GM12891 (cell line): ENCODE measurements around the gene STXBP6.

Experiments used
- DNase-seq: peaks from one replicate; pipeline ENCODE4 v3.0.0; 2011; ENCODE audit warnings: low spot score; ENCODE audit not compliant: insufficient read length
- FAIRE-seq: peaks from 2 replicates; lab custom pipeline; 2011; peaks lifted over from hg19 to GRCh38; lab: Jason Lieb, UNC
- PAX5 ChIP-seq: IDR thresholded peaks from 2 replicates; pipeline ENCODE4 v1.6.1; 2011; ENCODE audit warnings: low read length, moderate library complexity, mild to moderate bottlenecking; ENCODE audit not compliant: insufficient read depth, severe bottlenecking
- POLR2A ChIP-seq: IDR thresholded peaks from 2 replicates; pipeline ENCODE4 v1.6.1; 2011; ENCODE audit warnings: low read depth, low read length, control low read depth
- POLR2AphosphoS5 ChIP-seq: IDR thresholded peaks from 2 replicates; pipeline ENCODE4 v1.6.1; 2011; ENCODE audit warnings: low read depth, low read length, control low read depth
- POU2F2 ChIP-seq: IDR thresholded peaks from 2 replicates; pipeline ENCODE4 v1.6.1; 2011; ENCODE audit warnings: low read depth, mild to moderate bottlenecking, control low read depth, low read length, moderate library complexity
- SPI1 ChIP-seq: IDR thresholded peaks from 2 replicates; pipeline ENCODE4 v1.6.1; 2011; ENCODE audit warnings: low read depth, low read length, control low read depth
- TAF1 ChIP-seq: IDR thresholded peaks from 2 replicates; pipeline ENCODE4 v1.6.1; 2011; ENCODE audit warnings: low read depth, low read length, control low read depth

Gene STXBP6

DNA sequence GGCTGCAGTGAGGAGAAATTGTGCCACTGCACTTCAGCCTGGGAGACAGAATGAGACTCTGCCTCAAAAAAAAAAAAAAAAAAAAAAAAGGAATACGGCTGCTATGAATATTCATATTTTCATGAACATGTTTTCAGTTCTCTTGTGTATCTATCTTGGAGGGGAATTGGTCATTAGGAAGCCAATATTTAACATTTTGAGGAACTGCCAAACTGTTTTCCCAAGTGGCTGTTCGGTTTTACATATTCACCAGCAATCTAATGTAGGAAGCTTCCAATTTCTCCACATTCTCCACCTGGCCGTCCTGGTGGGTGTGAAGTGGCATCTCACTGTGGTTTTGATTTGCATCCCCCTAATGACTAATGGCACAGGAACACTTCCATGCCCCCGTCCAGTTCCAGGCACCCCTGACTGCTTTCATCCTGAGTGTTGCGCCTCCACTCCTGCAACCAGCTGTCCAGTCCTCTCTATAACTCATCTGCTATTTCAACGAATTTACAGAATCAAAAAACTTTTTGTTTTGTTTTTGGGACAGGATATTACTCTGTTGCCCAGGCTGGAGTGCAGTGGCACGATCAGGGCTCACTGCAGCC lies 5.7 kb downstream of the STXBP6 start:
- FAIRE-seq, result no peak

DNA sequence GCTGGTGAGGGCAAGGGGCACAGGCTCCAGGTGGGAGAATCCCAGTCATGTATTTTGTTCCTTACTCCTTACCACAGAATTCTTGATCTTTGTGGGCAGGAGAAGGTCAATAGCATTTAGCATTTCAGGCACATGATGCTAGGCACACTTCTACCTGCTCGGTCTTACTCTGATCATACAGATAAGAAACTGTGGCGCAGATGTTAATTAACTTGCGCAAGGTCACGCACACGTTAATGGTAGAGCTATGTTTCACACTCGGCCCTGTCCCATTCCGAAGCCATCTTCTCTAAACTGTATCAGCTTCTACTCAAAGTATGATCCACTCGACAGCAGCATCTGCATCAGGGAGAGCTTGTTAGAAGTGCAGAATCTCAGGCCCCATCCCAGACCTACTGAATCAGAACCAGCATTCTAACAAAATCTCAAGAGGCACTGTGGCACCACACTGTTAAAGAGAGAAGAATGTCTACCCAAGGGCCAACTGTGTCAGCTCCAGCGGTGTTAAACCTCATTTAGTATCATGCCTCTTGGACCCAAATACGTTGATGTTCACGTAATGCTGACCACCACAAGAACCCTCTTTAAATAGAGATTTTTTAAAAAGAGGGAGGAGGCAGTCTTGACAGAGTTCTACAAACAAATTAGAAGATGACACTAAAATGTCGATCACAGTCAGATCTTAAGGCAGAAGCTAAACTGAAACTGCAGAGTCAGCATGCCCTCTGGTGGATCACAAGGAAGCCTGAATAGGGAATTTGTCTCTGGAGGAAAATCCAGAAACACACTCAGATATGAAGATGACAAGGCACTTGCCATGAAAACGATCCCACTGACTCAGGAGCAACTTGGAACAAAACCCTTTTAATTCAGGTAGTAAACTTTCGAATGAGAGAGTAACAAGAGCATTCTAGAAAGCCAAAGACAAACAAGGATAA lies 7.3 kb downstream of the STXBP6 start:
- TF ChIP-seq SPI1 (no peak), POLR2AphosphoS5 (no peak), POU2F2 (no peak), PAX5 (no peak), POLR2A (no peak), TAF1 (no peak)
- FAIRE-seq (no peak), DNase-seq (no peak)

More for the DNA sequence above, 5.7 kb downstream of the STXBP6 start:
- TF ChIP-seq POLR2AphosphoS5, result no peak
- no peak for DNase-seq

DNA sequence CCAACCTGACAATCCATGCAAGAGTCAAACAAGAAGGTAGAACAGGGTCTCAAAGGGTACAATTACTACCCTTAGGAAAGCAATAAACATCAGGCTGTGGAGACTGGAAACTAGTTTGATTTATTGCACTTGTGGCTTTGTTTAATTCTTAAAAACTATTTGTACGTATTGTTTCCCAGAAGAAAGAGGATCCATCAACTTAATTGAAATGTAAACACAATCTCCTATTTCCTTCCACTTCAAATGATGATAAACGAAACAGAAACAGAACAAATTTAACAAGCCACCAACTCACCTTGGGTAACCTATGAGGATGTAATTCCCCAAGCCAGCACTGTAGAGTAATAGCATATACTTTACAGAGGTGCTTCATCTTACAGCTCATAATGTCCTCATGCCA lies 8.0 kb downstream of the STXBP6 start:
- DNase-seq (no peak), FAIRE-seq (no peak)
- no peak for TF ChIP-seq POLR2AphosphoS5

DNA sequence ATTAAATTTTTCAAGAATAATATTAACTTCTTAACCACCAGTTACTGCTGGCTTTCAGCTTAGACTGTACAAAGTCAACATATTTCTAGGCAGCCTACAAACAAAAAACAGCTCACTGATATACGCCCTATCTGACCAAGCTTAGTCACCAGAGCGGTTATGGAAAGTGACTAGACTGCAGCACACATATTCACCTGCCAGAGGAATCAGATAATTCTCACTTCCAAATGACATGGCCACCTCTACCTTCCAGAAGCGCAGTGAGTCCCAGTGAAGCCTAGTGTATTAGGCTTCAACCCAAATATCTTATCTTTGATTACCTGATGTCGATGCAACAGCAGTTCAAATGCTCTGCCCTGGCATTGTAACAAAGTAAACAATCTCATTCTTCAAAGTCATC lies 8.5 kb downstream of the STXBP6 start:
- FAIRE-seq, result no peak
- TF ChIP-seq POLR2AphosphoS5 (no peak), POU2F2 (no peak), POLR2A (no peak), SPI1 (no peak), TAF1 (no peak), PAX5 (no peak)

DNA sequence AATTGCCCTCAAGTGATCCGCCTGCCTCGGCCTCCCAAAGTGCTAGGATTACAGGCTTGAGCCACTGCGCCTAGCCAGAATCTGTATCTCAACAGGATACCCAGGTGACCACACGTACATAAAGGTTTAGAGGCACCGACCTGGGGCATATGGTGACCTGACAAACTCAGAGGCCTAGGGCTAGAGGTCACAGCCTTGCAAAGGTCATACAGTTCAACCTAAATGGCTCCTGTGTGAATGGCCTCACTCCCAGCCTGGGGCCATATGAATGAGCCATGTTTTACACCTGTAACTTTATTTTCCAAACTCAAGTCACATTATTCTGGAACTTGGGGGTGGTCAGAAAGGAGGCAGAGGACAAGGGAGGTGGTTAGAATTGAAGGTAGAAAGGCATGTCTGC lies 10.0 kb downstream of the STXBP6 start:
- no peak for FAIRE-seq
- DNase-seq, result no peak
- TF ChIP-seq SPI1, result no peak
- TF ChIP-seq POLR2AphosphoS5, result no peak
- TF ChIP-seq POLR2A, result no peak
- TF ChIP-seq PAX5, result no peak
- TF ChIP-seq POU2F2, result no peak
- no peak for TF ChIP-seq TAF1

More for the DNA sequence above, 8.5 kb downstream of the STXBP6 start:
- no peak for DNase-seq

DNA sequence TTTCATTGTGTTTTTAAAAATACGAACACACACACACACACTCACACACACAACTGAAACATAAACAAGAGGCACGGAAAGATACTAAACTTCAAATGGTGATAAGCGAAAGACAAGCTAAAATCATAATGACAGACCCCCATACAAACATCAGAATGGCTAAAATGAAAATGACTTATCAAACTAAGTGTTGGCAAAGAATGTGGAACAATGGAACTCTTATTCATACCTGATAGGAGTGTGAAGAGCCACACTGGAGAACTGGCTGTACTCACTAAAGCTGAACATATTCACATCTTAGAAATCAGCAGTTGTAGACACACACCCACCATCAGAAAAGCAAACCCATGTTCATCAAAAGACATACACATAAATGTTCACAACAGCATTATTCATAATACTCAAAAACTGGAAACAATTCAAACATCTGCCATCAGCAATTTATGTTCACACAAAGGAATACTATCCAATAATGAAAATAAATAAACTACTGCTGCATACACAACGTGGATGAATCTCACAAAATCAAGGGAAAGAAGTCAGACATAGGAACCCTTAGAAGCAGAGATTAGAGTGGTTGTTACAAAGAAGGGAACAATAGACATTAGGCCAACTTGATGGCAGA lies 11.8 kb downstream of the STXBP6 start:
- no peak for DNase-seq
- FAIRE-seq, result no peak
- TF ChIP-seq POLR2A (no peak), POLR2AphosphoS5 (no peak), SPI1 (no peak), POU2F2 (no peak)

DNA sequence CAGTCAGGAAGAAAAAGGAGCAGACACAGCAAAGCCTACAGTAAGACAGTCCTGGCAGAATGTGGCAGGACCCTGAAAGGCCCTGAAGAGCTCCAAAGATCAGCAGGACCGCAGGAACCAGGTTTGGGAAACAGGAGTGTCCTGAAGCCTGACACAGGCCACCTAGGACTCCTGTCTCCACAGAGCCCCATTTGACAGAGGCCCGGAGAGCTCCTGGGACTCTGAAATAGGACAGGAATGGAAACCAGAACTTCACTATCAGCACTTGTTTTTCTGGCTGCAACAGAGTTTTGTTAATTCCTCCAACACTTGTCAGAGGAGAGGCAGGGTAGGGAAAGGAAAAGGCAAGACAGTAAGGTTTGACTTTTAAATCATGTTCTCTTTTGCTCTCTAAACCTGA lies 12.9 kb downstream of the STXBP6 start:
- DNase-seq, result no peak
- TF ChIP-seq POU2F2 (no peak), SPI1 (no peak), TAF1 (no peak), PAX5 (no peak), POLR2A (no peak), POLR2AphosphoS5 (no peak)
- no peak for FAIRE-seq

DNA sequence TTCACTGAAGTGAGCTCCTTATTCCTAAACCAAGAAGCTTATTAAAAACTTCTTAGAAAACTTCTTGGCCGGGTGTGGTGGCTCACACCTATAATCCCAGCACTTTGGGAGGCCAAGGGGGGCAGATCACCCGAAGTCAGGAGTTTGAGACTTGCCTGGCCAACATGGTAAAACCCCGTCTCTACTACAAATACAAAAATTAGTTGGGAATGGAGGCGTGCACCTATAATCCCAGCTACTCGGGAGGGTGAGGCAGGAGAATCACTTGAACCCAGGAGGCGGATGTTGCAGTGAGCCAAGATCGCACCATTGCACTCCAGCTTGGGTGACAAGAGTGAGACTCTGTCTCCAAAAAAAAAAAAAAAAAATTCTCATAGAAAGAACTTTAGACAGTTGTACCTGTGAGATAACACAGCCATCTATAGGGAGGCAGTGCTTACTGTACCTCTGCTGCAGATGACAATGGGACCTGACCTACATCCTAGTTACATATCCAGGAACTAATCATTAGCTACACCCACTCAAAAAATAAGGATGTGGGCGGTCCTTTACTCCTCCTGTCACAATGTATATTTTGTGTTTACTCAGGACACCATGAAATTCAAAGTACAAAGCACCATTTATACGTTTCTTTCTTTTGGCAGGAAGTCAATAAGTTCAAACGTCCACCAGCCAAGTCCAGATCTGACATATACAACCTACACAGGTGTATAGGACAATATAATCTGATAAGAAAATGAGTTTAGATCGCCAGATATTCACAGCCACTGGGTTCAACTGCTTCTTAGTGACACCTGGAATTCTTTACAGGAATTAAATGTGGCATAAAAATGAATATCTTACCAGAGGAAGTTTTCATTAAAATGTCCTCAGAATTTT lies 14.9 kb downstream of the STXBP6 start:
- no peak for FAIRE-seq

DNA sequence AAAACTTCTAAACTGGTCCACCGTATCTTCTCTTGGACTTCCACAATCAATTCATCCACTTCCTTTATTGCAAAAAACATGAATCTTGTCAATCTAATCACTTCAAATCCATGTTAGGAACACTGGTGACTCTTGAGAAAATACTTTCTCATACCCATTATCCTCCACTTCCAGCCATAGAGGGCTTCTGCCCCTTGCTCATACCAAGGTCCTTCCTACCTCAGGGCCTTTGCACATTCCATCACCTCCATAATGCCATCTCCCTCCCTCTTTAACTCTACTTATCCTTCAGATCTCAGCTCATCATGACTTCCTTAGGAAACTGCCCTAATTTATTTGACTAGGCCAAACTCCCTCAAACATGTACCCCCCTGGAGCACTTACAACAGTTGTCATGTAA lies 16.6 kb downstream of the STXBP6 start:
- FAIRE-seq (no peak), DNase-seq (no peak)
- TF ChIP-seq PAX5, result no peak
- TF ChIP-seq POLR2AphosphoS5, result no peak
- no peak for TF ChIP-seq POLR2A
- no peak for TF ChIP-seq SPI1
- no peak for TF ChIP-seq TAF1
- TF ChIP-seq POU2F2, result no peak

More for the DNA sequence above, 14.9 kb downstream of the STXBP6 start:
- TF ChIP-seq POLR2A (no peak), POU2F2 (no peak), SPI1 (no peak), PAX5 (no peak), TAF1 (no peak), POLR2AphosphoS5 (no peak)
- no peak for DNase-seq
